A172 (cell line): ENCODE results near the gene CBX1. TPM values are rescaled to one million over a fixed set of nuclear protein-coding genes. Genes with fewer than 3 reads are reported as not detected.
A peak's percentile ranks its signal among the peaks of the same experiment; 100 is the strongest.
"Not testable (repeated sequence)": the region's sequence is repeated elsewhere in the genome, so short reads cannot be mapped to it uniquely, and the experiment has no call there.

Experiments
- DNase-seq: peaks from one replicate; pipeline ENCODE4 v3.0.0-alpha.2; 2015; ENCODE audit warnings: low spot score
- total RNA-seq: library from RNA; depleted of rRNA; stranded (reverse); fragments of >200 nt; shearing (Covaris generic); gene quantifications from 2 replicates; pipeline ENCODE4 v1.2.3, GENCODE V29; 2014

Gene CBX1
- total RNA-seq, 1 experiment from 2014 or later: 164 TPM

DNA sequence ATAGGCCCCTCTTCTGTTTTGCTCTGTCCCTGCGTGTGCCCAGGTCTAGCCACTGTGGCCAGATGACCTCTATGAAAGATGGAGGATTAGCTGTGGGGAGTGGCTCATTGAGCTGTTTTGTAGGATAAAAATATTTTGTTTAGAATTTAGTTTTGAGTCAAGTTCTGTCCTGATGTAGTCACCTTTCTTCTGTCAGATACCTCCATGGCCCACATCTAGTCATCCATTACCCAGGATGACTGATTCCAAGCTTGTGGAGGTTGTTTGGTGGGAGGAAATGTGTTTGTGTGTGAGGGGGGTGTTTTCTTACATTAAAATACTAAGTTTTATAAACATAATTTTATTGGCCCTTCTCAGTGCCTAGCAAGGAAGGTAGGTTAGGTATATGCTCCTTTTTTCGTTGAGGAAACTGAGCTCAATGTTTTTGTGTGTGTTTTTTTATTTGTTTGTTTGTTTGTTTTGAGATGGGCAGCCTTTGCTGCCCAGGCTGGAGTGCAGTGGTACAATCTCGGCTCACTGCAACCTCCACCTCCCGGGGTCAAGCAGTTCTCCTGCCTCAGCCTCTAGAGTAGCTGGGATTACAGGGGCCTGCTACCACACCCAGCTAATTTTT, 22.6 kb upstream of the CBX1 start:
- no peak for DNase-seq

DNA sequence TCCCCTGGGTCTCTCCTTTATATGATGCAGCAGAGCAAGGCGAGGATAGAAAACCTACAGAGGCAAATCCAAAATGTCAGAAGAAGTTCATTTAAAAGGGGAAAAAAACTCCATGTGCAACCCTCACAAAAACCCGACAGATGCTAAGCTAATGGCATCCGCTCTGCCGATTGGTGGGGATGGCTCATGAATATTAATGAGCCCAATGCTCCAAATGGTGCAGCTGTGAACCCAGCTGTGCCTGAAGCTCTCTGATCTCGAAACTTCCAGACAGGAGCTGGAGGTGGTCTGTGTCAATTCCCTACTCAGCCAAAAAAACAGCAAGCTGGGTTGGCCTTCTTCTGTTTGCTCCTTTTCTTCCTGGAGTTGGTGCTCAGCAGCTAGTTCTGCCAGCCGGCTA, 21.8 kb upstream of the CBX1 start:
- DNase-seq: no peak

DNA sequence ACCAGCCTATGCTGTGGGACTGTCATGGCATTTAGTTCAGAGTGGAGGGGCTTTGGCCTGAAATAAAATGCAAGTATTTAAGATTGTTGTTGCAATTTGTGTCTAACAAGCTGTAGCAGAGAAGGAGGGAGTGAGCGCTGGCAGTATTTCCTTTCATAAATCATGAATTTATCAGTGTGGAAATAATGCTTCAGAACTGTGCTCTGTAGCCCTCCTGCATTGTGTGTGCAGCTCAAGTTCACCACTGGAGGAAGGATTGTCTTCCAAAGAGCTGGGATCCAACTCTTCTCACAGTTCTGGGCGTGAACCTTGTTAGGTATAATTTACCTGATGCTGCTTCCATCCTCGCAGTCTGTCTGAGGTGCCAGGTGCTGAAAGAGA, 21.4 kb upstream of the CBX1 start:
- DNase-seq: no peak

DNA sequence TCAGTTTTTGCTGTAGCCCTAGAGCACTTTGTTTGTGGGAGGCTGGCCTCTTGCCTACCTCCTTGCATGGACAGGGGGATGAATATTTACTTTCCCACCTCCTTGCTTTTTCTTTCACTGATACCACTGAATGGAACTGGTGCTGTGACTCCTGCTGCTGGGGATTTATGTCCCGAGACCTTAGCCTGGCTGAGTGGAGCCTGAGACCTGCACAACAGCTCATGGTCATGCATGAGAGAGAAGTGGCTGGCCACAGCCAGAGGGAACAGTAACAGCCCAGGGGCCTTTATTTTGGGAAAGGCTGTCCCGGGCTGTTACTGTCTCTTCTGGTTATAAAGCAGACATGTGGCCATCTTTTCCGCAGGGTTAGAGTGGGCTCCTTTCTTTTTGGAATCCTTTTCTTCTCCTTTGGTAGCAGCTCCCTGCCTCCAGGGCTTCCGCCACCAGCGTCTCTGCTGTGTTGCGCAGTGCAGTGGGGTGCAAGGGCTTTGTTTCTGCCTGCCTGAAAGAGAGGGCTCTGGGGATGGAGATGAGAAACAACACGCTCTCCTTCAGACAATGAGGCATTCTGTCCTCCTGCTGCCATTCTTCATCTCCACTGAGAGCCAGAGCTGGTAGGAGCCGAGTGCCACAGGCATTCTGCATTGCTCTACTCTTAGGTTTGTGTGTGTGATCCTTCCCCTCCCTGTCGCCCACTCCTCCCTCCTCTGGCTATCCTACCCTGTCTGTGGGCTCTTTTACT, 20.8 kb upstream of the CBX1 start:
- DNase-seq: no peak

DNA sequence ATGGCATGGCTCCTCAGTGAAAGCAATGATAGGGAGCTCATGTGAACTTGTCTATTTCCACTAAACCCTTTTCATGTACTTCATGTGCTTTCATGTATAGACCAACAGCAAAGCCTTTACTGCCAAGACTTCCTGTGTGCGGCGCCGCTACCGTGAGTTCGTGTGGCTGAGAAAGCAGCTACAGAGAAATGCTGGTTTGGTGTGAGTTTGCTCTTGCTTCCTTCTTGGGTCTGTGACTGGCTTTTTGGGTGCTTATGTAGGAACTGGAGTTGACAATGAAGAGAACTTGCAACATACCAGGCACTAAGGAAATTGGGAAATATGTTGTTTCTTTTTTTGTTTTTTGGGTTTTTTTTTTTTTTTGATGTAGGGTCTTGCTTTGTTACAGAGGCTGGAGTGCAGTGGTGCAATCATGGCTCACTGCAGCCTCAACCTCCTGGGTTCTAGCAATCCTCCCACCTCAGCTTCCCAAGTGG, 12.0 kb upstream of the CBX1 start:
- no peak for DNase-seq

DNA sequence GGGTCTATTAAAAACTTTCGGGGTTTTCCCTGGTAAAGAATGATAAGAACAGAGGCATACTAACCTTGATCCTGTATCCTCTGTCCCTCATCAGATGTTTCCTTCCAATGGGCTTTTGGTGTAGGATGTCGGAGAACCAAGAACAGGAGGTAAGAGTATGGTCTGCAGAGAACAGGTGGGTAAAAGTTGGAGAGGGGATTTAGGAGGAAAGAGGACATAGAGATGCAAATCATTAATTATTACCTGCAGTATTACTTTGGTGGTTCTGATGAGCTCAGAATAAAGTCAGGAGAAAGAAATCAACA, 10.6 kb upstream of the CBX1 start:
- no peak for DNase-seq

DNA sequence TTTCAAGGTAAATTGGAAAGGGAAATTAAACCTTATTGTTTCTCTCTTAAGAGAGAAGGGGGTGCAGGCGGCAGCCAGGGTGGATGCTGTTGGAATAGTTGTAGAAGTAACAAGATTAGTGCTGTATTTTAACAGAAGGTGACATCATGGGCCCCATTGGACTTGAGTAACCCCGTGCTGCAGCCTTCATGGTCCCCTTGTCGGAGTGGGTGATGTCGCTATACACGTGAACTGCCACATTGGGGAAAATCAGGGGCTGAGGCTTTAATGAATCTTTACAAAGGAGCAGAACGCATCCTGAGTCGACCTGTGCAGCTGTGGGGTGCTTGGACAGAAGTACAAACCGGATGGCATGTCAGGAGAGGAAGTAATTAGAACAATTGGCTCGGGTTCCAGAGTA, 9.5 kb upstream of the CBX1 start:
- no peak for DNase-seq

DNA sequence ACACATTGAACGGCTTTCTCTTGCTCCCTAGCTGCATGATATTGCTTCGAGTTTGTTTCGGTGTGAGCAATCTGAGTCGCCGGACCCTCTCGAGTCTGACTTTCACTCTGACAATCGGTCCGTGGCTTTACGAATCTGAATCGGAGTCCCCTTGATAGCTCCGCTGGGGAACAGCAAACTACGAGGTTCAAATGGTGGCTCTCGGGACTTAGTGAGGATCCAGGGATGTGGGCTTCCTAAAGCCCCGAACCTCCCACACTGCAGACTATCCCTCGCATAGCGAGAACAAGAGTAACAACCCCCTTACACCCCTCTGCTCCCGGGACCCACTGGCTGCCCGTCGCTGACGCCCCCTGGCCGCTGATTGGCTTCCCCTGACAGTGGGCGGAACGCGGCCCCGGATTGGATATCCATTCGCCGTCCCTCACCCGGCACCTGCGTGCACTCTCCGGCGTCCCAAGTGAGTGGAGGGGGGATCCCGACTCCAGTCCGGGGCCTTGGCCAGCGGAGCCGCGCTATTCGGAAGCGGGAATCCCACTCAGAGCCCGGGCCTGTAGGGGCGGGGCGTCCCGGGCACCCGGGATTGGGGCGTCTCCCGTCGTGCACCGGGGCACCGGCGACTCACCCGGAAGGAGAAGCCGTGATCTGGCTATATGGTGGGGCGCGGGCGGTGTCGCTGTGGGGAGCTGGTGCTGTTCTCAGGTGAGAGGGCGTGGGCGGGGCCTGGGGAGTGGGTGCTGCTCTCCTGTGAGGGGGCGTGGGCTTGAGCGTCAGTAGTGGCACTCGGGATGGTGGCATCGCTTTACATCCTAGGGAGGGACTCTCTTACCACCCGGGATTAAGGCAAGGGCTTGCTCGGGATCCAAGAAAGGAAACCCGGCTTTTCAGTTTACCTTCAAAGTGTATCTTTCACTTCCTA, 6.1 kb upstream of the CBX1 start, which contains the start of gene SNX11:
Gene SNX11 (plus strand): TSS at position 630 of the 919 bp plus-strand sequence. CDS start 4,278 bp downstream, outside the sequence.
- peak; percentile 79 for DNase-seq

DNA sequence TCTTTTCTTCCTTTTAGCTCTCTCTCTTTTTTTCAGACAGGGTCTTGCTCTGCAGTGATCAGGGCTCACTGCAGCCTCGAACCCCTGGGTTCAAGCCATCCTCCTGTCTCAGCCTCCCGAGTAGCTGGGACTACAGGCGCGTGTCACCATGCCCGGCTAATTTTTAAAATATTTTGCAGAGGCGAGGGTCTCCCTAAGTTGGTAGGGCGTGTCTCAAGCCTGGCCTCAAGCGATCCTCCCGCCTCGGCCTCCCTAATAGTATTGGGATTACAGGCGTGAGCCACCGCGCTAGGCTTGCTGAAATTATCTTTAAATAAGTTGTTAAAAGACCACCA, 5.5 kb upstream of the CBX1 start:
- DNase-seq: no peak

DNA sequence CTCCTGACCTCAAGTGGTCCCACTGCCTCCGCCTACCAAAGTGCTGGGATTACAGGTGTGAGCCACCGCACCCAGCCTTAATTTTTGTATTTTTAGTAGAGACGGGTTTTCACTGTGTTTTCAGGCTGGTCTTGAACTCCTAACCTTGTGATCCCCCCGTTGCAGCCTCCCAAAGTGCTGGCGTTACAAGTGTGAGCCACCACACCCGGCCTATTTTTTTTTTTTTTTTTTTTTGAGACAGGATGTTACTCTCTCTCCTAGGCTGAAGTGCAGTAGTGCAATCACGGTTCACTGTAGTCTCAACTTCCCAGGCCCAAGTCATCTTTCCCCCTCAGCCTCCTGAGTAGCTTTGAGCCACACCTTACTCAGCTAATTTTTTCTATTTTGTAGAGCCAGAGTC, 3.2 kb upstream of the CBX1 start:
- no peak for DNase-seq

DNA sequence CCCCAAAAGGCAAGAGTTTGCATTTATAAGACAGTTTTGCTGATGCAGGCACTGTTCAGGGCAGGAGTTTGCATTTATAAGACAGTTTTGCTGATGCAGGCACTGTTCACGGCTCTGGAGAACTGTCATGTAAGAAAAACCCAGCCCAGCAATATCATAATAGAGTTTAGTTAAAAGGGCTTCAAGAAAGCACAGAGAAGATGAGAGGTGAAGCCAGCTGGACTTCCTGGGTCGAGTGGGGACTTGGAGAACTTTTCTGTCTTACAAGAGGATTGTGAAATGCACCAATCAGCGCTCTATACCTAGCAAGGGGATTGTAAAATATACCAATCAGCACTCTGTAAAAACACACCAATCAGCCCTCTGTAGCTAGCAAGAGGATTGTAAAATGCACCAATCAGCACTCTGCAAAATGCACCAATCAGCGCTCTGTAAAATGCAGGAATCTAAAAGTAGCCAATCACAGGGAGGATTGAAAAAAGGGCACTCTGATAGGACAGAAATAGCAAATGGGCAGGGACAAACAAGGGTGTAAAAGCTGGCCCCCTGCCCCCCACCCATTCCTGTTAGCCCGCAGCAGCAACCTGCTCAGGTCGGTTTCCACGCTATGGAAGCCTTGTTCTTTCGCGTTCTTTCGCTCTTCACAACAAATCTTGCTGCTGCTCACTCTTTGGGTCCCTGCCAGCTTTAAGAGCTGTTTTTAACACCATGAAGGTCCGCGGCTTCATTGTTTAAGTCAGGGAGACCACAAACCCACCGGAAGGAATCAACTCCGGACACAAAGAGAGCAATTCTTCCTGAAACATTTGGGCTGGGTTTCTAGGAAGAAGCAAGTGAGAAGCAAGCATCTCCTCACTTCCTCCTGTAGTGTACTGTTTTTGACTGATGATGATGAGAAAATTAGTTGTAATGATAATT, 1.8 kb upstream of the CBX1 start:
- no peak for DNase-seq

DNA sequence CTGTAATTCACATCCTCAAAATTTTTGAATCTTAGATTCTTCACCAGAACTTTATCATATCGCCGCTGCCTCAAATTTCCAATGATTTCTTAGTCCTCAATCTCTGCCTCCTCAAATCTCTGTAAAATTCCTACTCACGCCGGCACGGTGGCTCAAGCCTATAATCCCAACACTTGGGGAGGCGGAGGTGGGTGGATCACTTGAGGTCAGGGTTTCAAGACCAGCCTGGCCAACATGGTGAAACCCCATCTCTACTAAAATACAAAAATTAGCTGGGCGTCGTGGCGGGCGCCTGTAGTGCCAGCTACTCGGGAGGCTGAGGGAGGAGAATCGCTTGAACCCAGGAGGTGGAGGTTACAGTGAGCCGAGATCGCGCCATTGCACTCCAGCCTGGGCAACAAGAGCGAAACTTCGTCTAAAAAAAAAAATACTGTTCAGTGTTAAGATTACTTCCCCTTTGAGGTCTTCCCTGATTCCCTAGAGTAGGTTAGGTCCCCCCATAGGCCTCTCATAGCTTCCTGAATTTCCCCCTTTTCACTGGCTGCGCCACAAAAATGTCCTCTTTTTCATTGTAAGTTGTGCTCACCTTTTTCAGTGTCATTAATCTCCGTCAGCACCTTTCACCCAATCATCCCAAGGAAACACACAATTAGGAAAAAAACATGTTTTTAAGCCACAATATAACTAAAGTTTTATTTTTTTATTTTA, 919 bp upstream of the CBX1 start:
- no peak for DNase-seq

DNA sequence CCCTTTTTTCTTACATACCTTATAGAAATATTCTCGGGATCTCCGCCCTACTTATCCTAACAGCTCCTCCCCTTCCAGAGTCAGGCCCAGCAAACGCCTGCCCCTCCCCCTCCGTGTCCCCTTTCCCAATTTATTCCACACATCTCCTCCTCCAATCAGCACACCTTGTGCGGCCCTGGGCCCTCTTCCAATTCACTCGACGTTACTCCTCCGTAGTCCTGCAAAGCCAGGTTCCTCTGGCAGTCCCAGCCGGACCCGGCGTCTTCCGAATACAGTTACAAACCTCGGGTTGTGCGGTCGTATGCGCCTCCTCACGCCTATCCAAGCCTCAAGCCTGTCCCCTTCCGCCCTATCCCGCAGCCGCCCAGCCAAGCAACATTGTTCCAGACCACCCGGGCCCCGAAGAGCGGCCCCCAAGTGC, 677 bp downstream of the CBX1 start:
- peak; percentile 72 for DNase-seq

DNA sequence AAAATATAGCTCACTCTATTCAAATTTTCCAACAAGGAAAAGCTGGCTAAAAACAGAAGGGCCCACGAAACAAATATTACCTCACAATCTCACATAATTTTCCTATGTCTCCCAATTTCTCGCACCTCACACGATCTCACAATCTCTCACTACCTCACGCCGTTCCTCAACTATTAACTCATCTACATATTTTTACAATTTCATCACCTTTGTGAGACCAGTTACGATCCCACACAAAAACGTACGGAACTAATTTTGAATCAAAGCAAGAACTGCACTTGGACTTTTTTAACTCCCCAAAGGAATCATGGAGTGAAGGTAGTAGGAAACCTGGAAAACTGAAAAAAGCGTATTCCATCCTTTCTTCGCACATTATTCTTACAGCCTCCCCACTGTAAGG, 1.1 kb downstream of the CBX1 start:
- DNase-seq: no peak

DNA sequence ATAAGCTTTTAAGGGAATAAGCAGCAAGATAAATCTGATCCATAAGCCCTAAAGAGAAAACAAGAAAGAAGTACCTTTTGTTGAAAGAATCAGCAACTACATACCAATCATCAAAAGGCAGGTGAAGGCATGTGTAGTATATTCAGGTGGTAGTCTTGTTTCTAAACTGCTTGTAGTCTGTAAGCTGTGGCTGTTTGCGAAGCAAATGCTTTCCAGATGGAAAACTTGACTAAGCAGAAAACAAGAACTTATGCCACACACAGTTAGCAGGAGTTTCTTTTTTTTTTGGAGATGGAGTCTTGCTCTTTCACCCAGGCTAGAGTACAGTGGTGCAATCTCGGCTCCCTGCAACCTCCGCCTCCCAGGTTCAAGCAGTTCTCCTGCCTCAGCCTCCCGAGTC, 5.7 kb downstream of the CBX1 start:
- DNase-seq: no peak

DNA sequence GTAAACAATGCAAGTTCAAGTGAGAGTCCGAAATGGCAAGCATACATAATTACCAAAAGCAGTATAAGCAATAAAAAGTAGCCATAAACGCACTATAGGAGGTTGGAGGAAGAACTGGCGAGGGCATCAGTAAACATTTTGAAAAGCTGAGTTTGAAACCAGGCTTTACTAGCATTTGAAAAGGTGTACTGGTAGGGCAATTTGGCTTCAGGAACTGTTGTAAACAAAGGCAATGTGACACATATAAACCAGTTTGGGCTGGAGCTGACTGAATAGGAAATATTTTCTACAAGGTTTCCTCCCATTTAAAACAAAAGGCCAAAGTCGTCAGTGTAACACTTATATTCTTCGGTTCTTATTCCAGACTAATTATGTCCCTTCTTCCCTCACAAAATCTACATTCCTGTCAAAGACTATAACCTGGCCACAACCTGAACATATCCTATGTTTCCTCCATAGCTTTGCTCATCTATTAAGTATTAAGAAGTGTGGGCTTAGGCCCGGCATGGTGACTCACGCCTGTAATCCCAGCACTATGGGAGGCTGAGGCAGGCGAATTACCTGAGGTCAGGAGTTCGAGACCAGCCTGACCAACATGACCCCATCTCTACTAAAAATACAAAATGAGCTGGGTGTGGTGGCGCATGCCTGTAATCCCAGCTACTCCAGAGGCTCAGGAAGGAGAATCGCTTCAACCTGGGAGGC, 7.8 kb downstream of the CBX1 start:
- no peak for DNase-seq

DNA sequence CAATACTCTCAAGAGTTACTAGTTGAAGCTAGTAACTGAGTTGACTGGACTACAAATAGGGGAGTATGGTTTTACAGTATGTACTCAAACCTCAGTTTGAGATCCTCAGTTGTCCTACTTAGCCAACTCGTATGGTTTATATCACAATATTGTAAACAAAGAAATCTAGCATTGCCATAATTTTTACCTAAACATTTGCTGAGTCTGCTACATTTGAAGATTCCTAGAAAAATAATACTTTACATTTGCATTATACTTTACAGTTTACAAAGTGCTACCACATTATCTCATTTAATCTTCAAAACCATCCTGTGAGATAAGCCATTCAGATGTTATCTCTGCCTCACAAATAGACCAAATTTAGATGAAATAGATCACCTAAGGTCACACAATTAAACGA, 16.3 kb downstream of the CBX1 start:
- DNase-seq: no peak

DNA sequence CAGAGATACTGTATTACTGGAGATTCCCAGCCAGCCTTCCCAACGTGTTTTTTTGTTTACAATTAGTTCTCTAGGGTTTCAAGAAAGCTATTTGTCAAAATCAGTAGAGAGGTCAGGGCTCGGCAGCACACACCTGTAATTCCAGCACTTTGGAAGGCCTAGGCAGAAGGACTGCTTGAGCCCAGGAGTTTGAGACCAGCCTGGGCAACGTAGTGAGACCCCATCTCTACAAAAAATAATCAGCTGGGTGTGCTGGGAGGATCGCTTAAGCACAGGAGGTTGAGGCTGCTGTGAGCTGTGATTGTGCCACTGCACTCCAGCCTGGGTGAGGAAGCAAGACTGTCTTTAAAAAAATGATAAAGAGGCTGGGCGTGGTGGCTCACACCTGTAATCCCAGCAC, 19.4 kb downstream of the CBX1 start:
- DNase-seq: no peak

DNA sequence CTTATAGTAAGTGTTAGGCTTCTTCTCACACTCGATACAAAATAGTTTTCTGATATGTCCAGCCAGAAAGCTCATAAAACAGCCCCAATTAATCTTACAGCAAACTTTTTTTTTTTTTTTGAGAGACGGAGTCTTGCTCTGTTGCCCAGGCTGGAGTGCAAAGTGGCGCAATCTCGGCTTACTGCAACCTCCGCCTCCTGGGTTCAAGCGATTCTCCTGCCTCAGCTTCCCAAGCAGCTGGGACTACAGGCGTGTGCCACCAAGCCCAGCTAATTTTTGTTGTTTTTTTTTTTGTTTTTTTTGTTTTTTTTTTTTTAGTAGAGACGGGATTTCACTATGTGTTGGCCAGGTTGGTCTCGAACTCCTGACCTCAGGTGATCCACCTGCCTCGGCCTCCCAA, 24.1 kb downstream of the CBX1 start:
- not testable (repeated sequence) for DNase-seq

DNA sequence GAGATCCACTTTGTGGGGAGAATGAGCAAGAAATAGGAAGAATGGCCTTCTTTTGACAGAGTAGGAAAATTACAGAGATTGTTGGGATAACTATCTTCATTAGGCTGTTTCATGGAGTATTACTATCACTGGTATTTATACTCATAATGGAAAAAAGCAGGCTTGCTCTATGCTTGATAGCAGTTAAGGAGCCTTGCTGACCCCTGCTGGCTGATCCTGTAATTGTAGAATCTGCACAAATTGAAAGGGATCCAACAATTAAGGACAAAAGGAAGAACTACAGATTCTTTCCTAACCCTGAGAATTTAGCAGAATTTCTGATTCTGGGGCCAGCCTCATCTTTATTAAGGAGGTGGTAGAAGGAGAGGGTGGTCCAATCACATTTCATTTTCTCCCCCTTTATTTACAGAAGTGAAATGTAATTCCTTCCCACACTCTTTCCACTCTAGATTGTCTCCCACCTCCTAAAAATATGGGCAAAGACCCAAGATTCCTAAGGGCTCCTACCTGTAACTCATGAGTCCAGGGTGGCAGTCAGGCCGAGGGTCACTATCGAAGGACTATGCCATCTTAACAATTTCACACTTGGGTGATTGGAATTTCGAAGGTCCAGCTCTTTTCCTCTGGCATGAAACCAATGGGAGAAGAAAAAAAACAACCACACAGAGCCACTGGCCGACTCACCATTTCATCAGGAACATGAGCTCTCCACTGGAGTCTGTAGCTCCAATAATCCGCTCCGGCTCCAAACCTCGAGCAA, 26.8 kb downstream of the CBX1 start:
- DNase-seq: peak; percentile 78
